ENCODE results near the gene FFAR4. TPM values are rescaled to one million over a fixed set of nuclear protein-coding genes. Genes with fewer than 3 reads are reported as not detected.

FFAR4 gene
- total RNA-seq: not detected in 2 replicates

DNA sequence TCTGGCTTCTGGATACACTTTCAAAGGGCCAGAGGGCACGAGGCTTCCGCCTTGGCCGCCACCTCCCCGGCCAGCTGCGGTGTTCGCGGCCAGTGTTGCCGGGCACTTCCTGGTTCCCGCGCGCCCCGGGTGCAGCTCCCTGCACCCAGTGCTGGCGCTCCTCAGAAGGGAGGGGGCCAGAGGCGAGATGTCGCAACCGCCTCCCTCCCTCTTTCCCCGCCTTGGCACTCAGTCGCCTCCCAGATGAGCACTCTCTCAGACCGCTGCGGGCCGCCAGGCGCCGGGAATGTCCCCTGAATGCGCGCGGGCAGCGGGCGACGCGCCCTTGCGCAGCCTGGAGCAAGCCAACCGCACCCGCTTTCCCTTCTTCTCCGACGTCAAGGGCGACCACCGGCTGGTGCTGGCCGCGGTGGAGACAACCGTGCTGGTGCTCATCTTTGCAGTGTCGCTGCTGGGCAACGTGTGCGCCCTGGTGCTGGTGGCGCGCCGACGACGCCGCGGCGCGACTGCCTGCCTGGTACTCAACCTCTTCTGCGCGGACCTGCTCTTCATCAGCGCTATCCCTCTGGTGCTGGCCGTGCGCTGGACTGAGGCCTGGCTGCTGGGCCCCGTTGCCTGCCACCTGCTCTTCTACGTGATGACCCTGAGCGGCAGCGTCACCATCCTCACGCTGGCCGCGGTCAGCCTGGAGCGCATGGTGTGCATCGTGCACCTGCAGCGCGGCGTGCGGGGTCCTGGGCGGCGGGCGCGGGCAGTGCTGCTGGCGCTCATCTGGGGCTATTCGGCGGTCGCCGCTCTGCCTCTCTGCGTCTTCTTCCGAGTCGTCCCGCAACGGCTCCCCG, at the start of gene FFAR4:
Gene FFAR4 (plus strand): TSS at position 231 of the 842 bp plus-strand sequence. CDS start 56 bp downstream, at position 287.

DNA sequence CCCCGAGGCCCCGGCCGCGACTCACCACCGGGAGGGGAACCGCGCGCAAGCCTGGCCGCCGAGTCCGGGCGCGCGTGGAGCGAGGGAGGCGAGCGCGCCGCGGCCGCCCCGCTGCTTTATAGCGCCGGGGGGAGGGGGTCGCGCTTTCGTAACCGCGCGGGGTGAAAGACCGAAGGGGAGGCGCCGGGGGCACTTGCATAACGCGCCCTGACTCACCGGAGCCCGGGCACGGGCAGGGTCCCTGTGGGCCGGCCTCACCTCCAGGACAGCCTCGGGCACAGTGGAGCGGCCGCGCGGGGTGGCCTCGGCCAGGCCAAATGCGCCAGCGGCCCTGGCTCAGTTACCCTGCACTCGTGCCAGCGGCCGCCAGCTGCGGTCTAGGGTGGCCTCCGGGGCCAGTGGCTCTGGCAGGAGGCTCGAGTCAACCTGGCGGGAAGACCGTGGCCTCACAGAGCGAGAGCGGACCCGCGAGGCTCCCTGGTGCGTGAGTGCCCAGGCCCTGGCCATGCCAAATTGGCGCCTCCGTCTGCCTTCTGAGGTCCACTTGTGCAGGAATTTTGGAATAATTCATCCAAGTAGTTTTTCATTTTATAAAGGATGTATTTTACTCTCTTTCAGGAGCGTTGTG, 34.8 kb downstream of the FFAR4 start, which contains the start of gene RBP4:
Gene RBP4 (minus strand): TSS at position 90 of the 628 bp plus-strand sequence. CDS start 207 bp downstream, outside the sequence.

DNA sequence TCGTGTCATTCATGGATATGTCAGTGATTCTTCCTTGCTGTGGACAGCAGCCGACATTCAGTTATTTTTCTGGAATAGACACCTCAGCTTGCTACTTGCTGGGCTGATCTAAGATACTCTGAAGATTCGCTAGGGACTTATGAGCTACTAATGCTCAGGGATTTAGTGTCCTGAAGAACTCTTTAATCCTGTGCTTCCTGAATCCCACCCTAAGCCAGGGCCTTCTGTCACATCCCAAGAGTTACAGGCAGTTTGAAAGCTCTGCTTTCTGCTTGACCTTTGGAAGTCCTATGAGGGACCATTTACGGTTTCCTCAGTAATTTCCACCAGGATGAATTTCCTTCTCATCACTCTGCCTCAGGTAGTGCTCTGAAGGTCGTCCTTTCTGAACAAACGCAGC, 45.8 kb downstream of the FFAR4 start, which contains the start of gene PDE6C:
Gene PDE6C (plus strand): TSS at position 227 of the 400 bp plus-strand sequence. CDS start 189 bp downstream, outside the sequence.

Other genes with a start within 250 kb of the FFAR4 start
- gene MYOF, start 84.3 kb upstream of the FFAR4 start, total RNA-seq: 231 and 336 TPM in 2 replicates
- 8.7 and 74.0 TPM in 2 replicates for gene CEP55, start 70.1 kb upstream of the FFAR4 start, total RNA-seq
- gene RBP4, start 34.6 kb downstream of the FFAR4 start, total RNA-seq: 0.28 TPM in 1 of 2 replicates, not detected in the other
- not detected in 2 replicates for gene PDE6C, start 45.9 kb downstream of the FFAR4 start, total RNA-seq
- gene FRA10AC1, start 135.9 kb downstream of the FFAR4 start, total RNA-seq: 4.2 and 7.3 TPM in 2 replicates
- not detected in 2 replicates for gene LGI1, start 191.3 kb downstream of the FFAR4 start, total RNA-seq